Measurements from ENCODE around the gene FRMPD4.

DNA sequence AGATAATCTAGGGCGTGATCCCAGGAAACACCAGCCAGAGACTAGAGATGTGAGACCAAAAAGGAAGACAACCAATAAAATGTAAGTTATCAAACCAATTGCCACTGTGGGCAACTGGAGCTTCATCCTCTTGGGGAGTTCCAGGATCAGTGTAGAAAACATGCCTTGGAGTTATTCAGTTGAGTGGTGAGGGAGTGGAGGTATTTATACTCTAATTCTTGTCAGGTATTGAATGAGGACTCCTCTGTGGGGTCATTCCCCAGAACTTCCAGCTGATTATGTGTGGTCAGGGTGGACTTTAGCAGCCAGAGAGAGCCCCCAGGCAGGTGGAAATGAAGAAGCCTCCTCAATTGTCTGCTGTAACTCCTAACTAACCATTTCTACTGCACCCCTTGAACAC, 509.0 kb downstream of the FRMPD4 start:
- TF ChIP-seq, protein P1, sequence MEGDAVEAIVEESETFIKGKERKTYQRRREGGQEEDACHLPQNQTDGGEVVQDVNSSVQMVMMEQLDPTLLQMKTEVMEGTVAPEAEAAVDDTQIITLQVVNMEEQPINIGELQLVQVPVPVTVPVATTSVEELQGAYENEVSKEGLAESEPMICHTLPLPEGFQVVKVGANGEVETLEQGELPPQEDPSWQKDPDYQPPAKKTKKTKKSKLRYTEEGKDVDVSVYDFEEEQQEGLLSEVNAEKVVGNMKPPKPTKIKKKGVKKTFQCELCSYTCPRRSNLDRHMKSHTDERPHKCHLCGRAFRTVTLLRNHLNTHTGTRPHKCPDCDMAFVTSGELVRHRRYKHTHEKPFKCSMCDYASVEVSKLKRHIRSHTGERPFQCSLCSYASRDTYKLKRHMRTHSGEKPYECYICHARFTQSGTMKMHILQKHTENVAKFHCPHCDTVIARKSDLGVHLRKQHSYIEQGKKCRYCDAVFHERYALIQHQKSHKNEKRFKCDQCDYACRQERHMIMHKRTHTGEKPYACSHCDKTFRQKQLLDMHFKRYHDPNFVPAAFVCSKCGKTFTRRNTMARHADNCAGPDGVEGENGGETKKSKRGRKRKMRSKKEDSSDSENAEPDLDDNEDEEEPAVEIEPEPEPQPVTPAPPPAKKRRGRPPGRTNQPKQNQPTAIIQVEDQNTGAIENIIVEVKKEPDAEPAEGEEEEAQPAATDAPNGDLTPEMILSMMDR (conservative IDR thresholded peaks at IDR 0.05 in 1 of 2, IDR thresholded peaks at IDR 0.05 in 1 of 2; ENCODE audit: low read depth in 1 of 2, low read length in 2 of 2), result no peak
- TF ChIP-seq EZH2 (IDR thresholded peaks at IDR 0.05; ENCODE audit: low read length, missing control alignments), result no peak
